ENCODE results near the gene ECEL1. TPM values are rescaled to one million over a fixed set of nuclear protein-coding genes. Genes with fewer than 3 reads are reported as not detected.
A peak's percentile ranks its signal among the peaks of the same experiment; 100 is the strongest.
"Not testable (repeated sequence)": the region's sequence is repeated elsewhere in the genome, so short reads cannot be mapped to it uniquely, and the experiment has no call there.

Gene ECEL1
- total RNA-seq, 1 donor from 2014 or later = 0.14 TPM

- H3K9me3 ChIP-seq (ENCODE audit: insufficient read depth, low read depth, low read length) = not testable (repeated sequence)
These were observed 45.7 kb downstream of the ECEL1 start for GRCh38 chr2:232441922-232442321.

GRCh38 chr2:232441147-232441651 is 46.4 kb downstream of the ECEL1 start:
- DNase-seq (ENCODE audit: low read depth) (no peak), FAIRE-seq (no peak)

More at GRCh38 chr2:232441922-232442321, 45.7 kb downstream of the ECEL1 start:
- not testable (repeated sequence) for H3K4me1 Mint-ChIP-seq (ENCODE audit: low read depth, unreplicated experiment); H3K9me3 Mint-ChIP-seq (ENCODE audit: unreplicated experiment); FAIRE-seq; H3K4me3 Mint-ChIP-seq (ENCODE audit: unreplicated experiment); H3K9ac ChIP-seq (ENCODE audit: low read length); H3K4me2 ChIP-seq (ENCODE audit: low read length); H3K27me3 ChIP-seq (ENCODE audit: insufficient read depth, low read length); H3K4me1 ChIP-seq (ENCODE audit: insufficient read depth, low read length); H3K27ac ChIP-seq (ENCODE audit: low read depth, low read length); H4K20me1 ChIP-seq (ENCODE audit: insufficient read depth, low read length); H3K36me3 ChIP-seq (ENCODE audit: insufficient read depth, low read length); H2AFZ ChIP-seq (ENCODE audit: low read depth, low read length); H3K36me3 Mint-ChIP-seq (ENCODE audit: low read depth, unreplicated experiment); DNase-seq (ENCODE audit: low read depth); H3K27ac Mint-ChIP-seq (ENCODE audit: unreplicated experiment); H3K4me3 ChIP-seq (ENCODE audit: insufficient read depth, low read depth, low read length); H3K79me2 ChIP-seq (ENCODE audit: insufficient read depth, low read length)
- H3K27me3 Mint-ChIP-seq (ENCODE audit: low read depth, unreplicated experiment) = peaks cover 32% of the 10 kb centered on the region

GRCh38 chr2:232440220-232441018 is 47.2 kb downstream of the ECEL1 start:
- H3K4me3 Mint-ChIP-seq (ENCODE audit: unreplicated experiment); H3K79me2 ChIP-seq (ENCODE audit: insufficient read depth, low read length); H3K4me3 ChIP-seq (ENCODE audit: insufficient read depth, low read depth, low read length); H3K4me1 Mint-ChIP-seq (ENCODE audit: low read depth, unreplicated experiment); FAIRE-seq; H3K27me3 ChIP-seq (ENCODE audit: insufficient read depth, low read length); H3K9me3 Mint-ChIP-seq (ENCODE audit: unreplicated experiment); H2AFZ ChIP-seq (ENCODE audit: low read depth, low read length); H3K4me2 ChIP-seq (ENCODE audit: low read length); H3K4me1 ChIP-seq (ENCODE audit: insufficient read depth, low read length); H3K36me3 ChIP-seq (ENCODE audit: insufficient read depth, low read length); H3K36me3 Mint-ChIP-seq (ENCODE audit: low read depth, unreplicated experiment); H3K9ac ChIP-seq (ENCODE audit: low read length); H4K20me1 ChIP-seq (ENCODE audit: insufficient read depth, low read length); H3K9me3 ChIP-seq (ENCODE audit: insufficient read depth, low read depth, low read length); H3K27ac ChIP-seq (ENCODE audit: low read depth, low read length): not testable (repeated sequence)
- Mint-ChIP-seq H3K27ac (ENCODE audit: unreplicated experiment) (peak overlapping the region; percentile 15), H3K27me3 (ENCODE audit: low read depth, unreplicated experiment) (peaks cover 41% of the 10 kb centered on the region)
- TF ChIP-seq CTCF (IDR thresholded peaks at IDR 0.05; ENCODE audit: insufficient read depth, low read depth, low read length) = peak; percentile 55
- DNase-seq (ENCODE audit: low read depth) = peak; percentile 8

More at GRCh38 chr2:232441147-232441651, 46.4 kb downstream of the ECEL1 start:
- Histone ChIP-seq H3K4me1 (ENCODE audit: insufficient read depth, low read length) (no peaks in the 10 kb centered on the region), H2AFZ (ENCODE audit: low read depth, low read length) (no peak overlapping the region), H3K36me3 (ENCODE audit: insufficient read depth, low read length) (no peaks in the 10 kb centered on the region), H3K4me3 (ENCODE audit: insufficient read depth, low read depth, low read length) (no peak overlapping the region), H3K27ac (ENCODE audit: low read depth, low read length) (no peak overlapping the region), H4K20me1 (ENCODE audit: insufficient read depth, low read length) (no peaks in the 10 kb centered on the region), H3K4me2 (ENCODE audit: low read length) (no peak overlapping the region), H3K27me3 (ENCODE audit: insufficient read depth, low read length) (peaks cover 5% of the 10 kb centered on the region), H3K9ac (ENCODE audit: low read length) (no peak overlapping the region), H3K9me3 (ENCODE audit: insufficient read depth, low read depth, low read length) (no peaks in the 10 kb centered on the region), H3K79me2 (ENCODE audit: insufficient read depth, low read length) (no peaks in the 10 kb centered on the region)
- H3K4me3 Mint-ChIP-seq (ENCODE audit: unreplicated experiment) = no peak overlapping the region
- H3K36me3 Mint-ChIP-seq (ENCODE audit: low read depth, unreplicated experiment) = no peaks in the 10 kb centered on the region
- no peaks in the 10 kb centered on the region for H3K4me1 Mint-ChIP-seq (ENCODE audit: low read depth, unreplicated experiment)
- no peaks in the 10 kb centered on the region for H3K9me3 Mint-ChIP-seq (ENCODE audit: unreplicated experiment)
- TF ChIP-seq EZH2 (IDR thresholded peaks at IDR 0.05; ENCODE audit: insufficient read depth, low read length) = no peak
- no peak for TF ChIP-seq CTCF (IDR thresholded peaks at IDR 0.05; ENCODE audit: insufficient read depth, low read depth, low read length)
- H3K27me3 Mint-ChIP-seq (ENCODE audit: low read depth, unreplicated experiment) = peaks cover 35% of the 10 kb centered on the region
- no peak overlapping the region for H3K27ac Mint-ChIP-seq (ENCODE audit: unreplicated experiment)
